ENCODE results near the gene TRAF3IP1.
"Not testable (repeated sequence)": the region's sequence is repeated elsewhere in the genome, so short reads cannot be mapped to it uniquely, and the experiment has no call there.

The TRAF3IP1 gene

GRCh38 chr2:238310721-238311120 lies 9.6 kb upstream of the TRAF3IP1 start:
- DNase-seq: not testable (repeated sequence)

GRCh38 chr2:238313289-238313990 lies 6.9 kb upstream of the TRAF3IP1 start:
- no peak for DNase-seq

- DNase-seq: no peak
Observed at GRCh38 chr2:238313991-238314350, 6.3 kb upstream of the TRAF3IP1 start.

GRCh38 chr2:238314576-238314975 lies 5.7 kb upstream of the TRAF3IP1 start:
- no peak for DNase-seq

GRCh38 chr2:238315031-238315595 lies 5.2 kb upstream of the TRAF3IP1 start:
- no peak for DNase-seq

GRCh38 chr2:238320648-238321281 lies 447 bp downstream of the TRAF3IP1 start:
- no peak for DNase-seq

- DNase-seq: no peak
Observed at GRCh38 chr2:238321467-238321866, 1.1 kb downstream of the TRAF3IP1 start.

- DNase-seq: no peak
Observed at GRCh38 chr2:238322001-238322411, 1.7 kb downstream of the TRAF3IP1 start.

- DNase-seq: not testable (repeated sequence)
Observed at GRCh38 chr2:238324248-238324647, 3.9 kb downstream of the TRAF3IP1 start.

- DNase-seq: no peak
Observed at GRCh38 chr2:238325694-238326093, 5.4 kb downstream of the TRAF3IP1 start.

GRCh38 chr2:238326801-238327365 lies 6.6 kb downstream of the TRAF3IP1 start:
- DNase-seq: no peak

- DNase-seq: no peak
Observed at GRCh38 chr2:238327751-238328150, 7.4 kb downstream of the TRAF3IP1 start.

GRCh38 chr2:238330391-238330790 lies 10.1 kb downstream of the TRAF3IP1 start:
- no peak for DNase-seq

GRCh38 chr2:238331916-238332315 lies 11.6 kb downstream of the TRAF3IP1 start:
- DNase-seq: no peak

- DNase-seq: no peak
Observed at GRCh38 chr2:238334885-238335284, 14.6 kb downstream of the TRAF3IP1 start.

- DNase-seq: not testable (repeated sequence)
Observed at GRCh38 chr2:238335591-238335990, 15.3 kb downstream of the TRAF3IP1 start.

GRCh38 chr2:238336151-238336550 lies 15.8 kb downstream of the TRAF3IP1 start:
- DNase-seq: no peak

GRCh38 chr2:238336793-238337444 lies 16.6 kb downstream of the TRAF3IP1 start:
- no peak for DNase-seq

- no peak for DNase-seq
Observed at GRCh38 chr2:238337846-238338245, 17.5 kb downstream of the TRAF3IP1 start.

GRCh38 chr2:238338710-238339394 lies 18.5 kb downstream of the TRAF3IP1 start:
- DNase-seq: no peak

GRCh38 chr2:238339395-238339780 lies 19.1 kb downstream of the TRAF3IP1 start:
- no peak for DNase-seq

GRCh38 chr2:238339814-238340213 lies 19.5 kb downstream of the TRAF3IP1 start:
- no peak for DNase-seq

- DNase-seq: no peak
Observed at GRCh38 chr2:238341536-238341935, 21.2 kb downstream of the TRAF3IP1 start.
